DOHH2 (cell line): Measurements from ENCODE around the gene RGR.

Experiments used
- CTCF ChIP-seq: fragments of 200-600 bp; sonication (generic); IDR thresholded peaks from one replicate; pipeline ENCODE4 v1.5.1; 2014; ENCODE audit warnings: antibody characterized with exemption, mild to moderate bottlenecking, low read depth, low read length; ENCODE audit not compliant: poor library complexity, severe bottlenecking
- EZH2phosphoT487 ChIP-seq: fragments of 200-600 bp; sonication (generic); IDR thresholded peaks from 2 replicates; pipeline ENCODE4 v1.6.1; 2017; ENCODE audit warnings: borderline replicate concordance, mild to moderate bottlenecking, antibody characterized with exemption, low read length, moderate library complexity, mixed read lengths

- TF ChIP-seq CTCF (peak; percentile 59), EZH2phosphoT487 (no peak)
Observed at GRCh38 chr10:84204122-84204521, 40.7 kb upstream of the RGR start.
